Activated gamma-delta T cell (primary cell): ENCODE results near the gene ATP8B3.
A peak's percentile ranks its signal among the peaks of the same experiment; 100 is the strongest.

Experiments used
- DNase-seq: peaks from one replicate; lab custom pipeline; 2025; lab: John Stamatoyannopoulos, UW
- total RNA-seq, 2 donors: gene quantifications; one replicate each; lab custom pipeline; 2026; lab: John Stamatoyannopoulos, UW

The ATP8B3 gene, protein sequence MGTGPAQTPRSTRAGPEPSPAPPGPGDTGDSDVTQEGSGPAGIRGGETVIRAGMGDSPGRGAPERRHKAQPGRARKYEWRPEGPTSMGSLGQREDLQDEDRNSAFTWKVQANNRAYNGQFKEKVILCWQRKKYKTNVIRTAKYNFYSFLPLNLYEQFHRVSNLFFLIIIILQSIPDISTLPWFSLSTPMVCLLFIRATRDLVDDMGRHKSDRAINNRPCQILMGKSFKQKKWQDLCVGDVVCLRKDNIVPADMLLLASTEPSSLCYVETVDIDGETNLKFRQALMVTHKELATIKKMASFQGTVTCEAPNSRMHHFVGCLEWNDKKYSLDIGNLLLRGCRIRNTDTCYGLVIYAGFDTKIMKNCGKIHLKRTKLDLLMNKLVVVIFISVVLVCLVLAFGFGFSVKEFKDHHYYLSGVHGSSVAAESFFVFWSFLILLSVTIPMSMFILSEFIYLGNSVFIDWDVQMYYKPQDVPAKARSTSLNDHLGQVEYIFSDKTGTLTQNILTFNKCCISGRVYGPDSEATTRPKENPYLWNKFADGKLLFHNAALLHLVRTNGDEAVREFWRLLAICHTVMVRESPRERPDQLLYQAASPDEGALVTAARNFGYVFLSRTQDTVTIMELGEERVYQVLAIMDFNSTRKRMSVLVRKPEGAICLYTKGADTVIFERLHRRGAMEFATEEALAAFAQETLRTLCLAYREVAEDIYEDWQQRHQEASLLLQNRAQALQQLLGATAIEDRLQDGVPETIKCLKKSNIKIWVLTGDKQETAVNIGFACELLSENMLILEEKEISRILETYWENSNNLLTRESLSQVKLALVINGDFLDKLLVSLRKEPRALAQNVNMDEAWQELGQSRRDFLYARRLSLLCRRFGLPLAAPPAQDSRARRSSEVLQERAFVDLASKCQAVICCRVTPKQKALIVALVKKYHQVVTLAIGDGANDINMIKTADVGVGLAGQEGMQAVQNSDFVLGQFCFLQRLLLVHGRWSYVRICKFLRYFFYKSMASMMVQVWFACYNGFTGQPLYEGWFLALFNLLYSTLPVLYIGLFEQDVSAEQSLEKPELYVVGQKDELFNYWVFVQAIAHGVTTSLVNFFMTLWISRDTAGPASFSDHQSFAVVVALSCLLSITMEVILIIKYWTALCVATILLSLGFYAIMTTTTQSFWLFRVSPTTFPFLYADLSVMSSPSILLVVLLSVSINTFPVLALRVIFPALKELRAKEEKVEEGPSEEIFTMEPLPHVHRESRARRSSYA (N-terminal part only)
- 3.6 to 4.5 reads per million in 2 donors for total RNA-seq

GRCh38 chr19:1811942-1812425 lies at the start of gene ATP8B3:
TSS of gene ATP8B3 (minus strand) at chr19:1812276. CDS start at chr19:1811736, 540 bp downstream.
- peak; percentile 66 for DNase-seq

DNA sequence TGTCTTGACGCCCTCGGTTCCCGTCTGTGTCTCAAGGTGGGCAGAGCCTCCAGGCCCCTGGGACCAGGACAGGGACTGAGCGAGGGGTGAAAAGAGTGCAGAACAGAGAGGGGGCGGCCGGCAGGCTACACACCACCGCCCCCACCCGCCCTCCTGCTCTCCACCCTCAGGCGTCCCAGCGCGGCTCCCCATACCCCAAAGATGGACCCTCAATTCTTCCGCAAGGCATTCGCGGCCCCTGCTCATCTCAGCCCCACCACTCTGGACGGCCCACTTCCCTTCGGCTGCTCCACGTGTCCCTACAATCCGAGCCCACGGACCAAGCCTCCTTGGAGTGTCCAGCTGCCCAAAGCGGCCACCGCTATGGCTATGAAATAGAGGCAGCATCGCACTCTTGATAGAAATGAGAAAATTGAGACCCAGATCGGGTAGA lies 49.5 kb upstream of the ATP8B3 start:
- DNase-seq: no peak

- no peak for DNase-seq
Observed at GRCh38 chr19:1860821-1861598, 48.9 kb upstream of the ATP8B3 start.

DNA sequence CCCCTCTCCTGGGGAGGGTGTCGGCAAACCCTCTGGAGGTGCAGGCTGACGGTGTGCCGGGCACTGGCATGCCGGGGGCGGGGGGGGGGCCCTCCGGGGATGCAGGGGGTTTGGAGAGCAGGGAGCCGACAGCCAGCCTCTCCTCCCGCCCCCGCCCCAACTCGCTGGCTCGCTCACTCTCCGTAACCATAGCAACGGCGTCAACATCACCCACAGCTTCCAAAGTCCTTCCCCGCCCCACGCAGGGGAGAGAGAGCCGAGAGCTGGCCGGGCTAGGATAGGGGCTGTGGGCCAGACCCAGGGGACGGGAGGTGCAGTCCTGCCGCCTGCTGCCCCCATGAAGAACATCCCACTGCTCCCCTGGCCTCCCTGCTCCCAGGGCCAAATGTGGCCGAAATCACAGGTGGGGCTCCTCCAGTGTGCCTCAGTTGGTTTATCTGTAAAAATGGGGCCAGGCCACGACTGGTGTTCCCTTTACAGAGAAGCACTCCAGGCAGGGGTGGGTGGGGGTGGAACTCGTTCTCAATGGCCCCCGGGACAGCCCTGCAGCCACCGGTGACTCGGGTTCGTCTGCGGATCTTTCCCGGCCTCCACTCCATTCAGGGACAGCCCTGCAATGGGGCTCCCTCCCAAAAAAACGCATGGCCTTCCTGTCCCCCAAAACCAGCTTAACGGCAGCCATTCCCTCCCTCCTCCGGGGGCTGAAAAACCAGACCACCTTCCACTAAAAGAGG lies 48.1 kb upstream of the ATP8B3 start:
- no peak for DNase-seq

DNA sequence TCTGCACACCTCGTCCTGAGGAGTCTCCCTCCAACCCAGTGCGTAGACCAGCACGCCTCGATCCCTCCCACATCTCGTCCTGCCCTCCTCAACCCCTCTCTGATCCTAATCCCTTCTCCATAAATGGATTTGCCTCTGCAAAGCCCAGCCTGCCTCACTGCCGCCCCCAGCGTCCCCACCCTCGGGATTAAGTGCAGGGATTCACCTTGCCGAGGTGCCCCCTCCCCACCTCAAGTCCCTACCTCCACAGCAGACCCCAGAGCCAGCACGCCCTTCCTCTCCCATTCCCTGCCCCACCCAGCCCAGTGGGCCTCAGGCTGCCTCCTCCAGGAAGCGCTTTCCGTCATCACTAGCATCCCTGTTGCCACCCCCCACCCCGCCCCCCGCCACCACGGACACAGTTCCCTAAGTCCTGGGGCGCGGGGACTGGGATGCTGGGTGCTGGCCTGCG lies 47.3 kb upstream of the ATP8B3 start:
- no peak for DNase-seq

- DNase-seq: no peak
Observed at GRCh38 chr19:1858412-1859081, 46.5 kb upstream of the ATP8B3 start.

GRCh38 chr19:1857648-1858326 lies 45.7 kb upstream of the ATP8B3 start:
- DNase-seq: no peak

- DNase-seq: no peak
Observed at GRCh38 chr19:1856698-1857603, 44.9 kb upstream of the ATP8B3 start.

- no peak for DNase-seq
Observed at GRCh38 chr19:1856345-1856697, 44.2 kb upstream of the ATP8B3 start.

DNA sequence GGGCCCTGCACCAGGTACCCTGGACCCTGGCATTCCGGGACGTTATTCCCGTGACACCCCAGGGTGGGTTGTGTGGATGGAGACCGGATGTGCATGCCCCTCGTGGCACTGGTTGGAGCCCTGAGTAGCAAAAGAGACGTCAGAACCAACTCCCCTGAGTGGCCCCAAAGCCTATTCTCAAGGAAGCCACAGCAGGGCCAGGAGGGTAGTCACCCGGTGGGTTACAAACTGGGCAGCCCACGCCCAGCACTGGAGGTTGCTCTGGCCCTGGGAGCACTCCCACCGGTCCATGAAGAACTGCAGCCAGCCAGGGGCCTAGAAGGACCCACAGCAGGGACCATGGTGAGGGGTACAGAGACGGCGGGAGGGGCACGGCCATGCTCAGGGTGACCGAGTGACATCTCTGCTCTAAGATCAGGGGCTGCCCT lies 43.8 kb upstream of the ATP8B3 start:
- DNase-seq: no peak

- peak; percentile 62 for DNase-seq
Observed at GRCh38 chr19:1855040-1855827, 43.2 kb upstream of the ATP8B3 start.

- DNase-seq: no peak
Observed at GRCh38 chr19:1854542-1855039, 42.5 kb upstream of the ATP8B3 start.

- DNase-seq: no peak
Observed at GRCh38 chr19:1854039-1854541, 42.0 kb upstream of the ATP8B3 start.

GRCh38 chr19:1853295-1854038 lies 41.4 kb upstream of the ATP8B3 start:
- DNase-seq: peak; percentile 65

- no peak for DNase-seq
Observed at GRCh38 chr19:1852581-1853128, 40.6 kb upstream of the ATP8B3 start.
